GM21723 (cell line): Measurements from ENCODE around the gene ALDOC.

Experiments
- ATAC-seq: cut with Tn5 transposase; IDR thresholded peaks from one replicate; pipeline ENCODE4 v1.9.1; 2021; ENCODE audit warnings: mild to moderate bottlenecking, moderate library complexity; ENCODE audit not compliant: unreplicated experiment

ALDOC gene

GRCh38 chr17:28533091-28533807 is 43.4 kb downstream of the ALDOC start:
- ATAC-seq = no peak

- no peak for ATAC-seq
Observed at GRCh38 chr17:28532050-28532960, 44.4 kb downstream of the ALDOC start.

- no peak for ATAC-seq
Observed at GRCh38 chr17:28530926-28531325, 45.8 kb downstream of the ALDOC start.

- no peak for ATAC-seq
Observed at GRCh38 chr17:28530250-28530649, 46.4 kb downstream of the ALDOC start.

DNA sequence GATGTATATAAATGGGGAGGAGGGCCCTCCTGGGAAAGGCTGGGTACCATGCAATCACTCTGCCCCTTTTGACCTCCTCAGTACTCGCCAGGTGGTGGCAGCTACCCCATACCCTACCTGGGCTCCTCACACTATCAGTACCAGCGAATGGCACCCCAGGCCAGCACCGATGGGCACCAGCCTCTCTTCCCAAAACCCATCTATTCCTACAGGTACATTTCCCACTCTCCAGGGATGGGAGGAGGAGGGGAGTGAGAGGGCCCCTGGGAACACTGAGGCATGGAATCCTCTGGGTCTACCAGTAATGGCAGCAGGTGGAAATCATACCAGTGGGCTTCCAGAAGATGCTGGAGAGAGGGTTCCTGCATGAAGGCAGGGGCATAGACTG is 47.7 kb downstream of the ALDOC start:
- ATAC-seq = no peak

DNA sequence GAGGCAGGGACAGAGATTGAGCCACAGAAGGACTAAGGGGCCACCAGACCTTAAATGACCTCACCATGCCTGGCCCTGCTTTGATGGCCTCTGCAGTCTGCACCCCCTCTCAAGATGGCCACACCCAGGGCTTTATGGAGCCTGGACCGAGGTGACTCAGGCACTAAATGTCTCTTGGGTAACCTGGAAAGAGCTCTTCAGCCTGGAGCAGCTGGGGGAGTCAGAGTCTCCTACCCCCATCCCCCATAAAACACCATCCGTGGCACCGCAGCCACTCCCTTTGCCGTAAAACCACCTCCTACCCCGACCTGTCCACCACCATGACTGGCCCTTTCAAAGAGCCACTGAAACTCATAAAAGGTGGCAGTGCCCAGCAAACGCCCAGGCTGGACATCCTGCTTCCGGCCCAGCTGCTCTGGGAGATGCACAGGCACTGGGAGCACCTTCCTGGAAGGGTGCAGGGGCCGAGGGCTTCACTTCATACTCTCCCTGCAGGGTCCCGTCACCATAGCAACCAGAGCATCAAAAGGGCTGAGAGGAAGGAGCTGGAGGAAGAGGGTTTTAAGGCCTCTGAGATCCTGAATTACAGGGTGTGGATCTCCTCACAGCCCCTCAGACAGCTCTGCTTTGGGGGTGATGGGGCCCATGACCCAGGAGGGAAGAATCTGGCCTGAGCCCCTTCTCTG is 48.2 kb downstream of the ALDOC start:
- ATAC-seq = no peak

DNA sequence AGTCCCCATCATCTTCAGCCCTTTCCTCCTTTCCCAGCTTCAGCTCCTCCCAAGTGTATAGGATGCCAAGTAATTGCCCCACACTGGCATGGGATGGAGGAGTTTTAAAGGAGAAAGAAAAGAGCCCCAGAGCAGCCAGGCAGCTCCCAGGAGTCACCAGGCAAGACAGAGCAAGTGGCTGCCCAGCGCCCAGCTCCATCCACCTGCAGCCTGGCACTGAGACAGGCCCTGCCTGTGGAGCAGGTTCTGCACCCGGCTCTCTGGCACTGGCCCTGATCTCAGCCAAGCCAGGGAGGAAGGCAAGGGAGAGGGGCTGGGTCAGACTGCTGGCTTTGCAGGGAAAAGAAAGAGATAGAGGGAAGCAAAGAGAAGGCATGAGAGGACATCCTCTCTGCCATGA is 48.8 kb downstream of the ALDOC start:
- ATAC-seq = no peak

GRCh38 chr17:28527181-28527681 is 49.5 kb downstream of the ALDOC start:
- no peak for ATAC-seq

- ATAC-seq = no peak
Observed at GRCh38 chr17:28526381-28526780, 50.3 kb downstream of the ALDOC start.

- no peak for ATAC-seq
Observed at GRCh38 chr17:28524476-28525424, 51.9 kb downstream of the ALDOC start.

- no peak for ATAC-seq
Observed at GRCh38 chr17:28523876-28524275, 52.8 kb downstream of the ALDOC start.

GRCh38 chr17:28523186-28523585 is 53.5 kb downstream of the ALDOC start:
- ATAC-seq = no peak
